Panc1 (cell line): Measurements from ENCODE around the gene PRDM7. TPM values are rescaled to one million over a fixed set of nuclear protein-coding genes. Genes with fewer than 3 reads are reported as not detected.

Experiments used
- ATAC-seq: fragments of 200-7000 bp; cut with Tn5 transposase; 2 replicates; pipeline ENCODE4 v1.9.1; 2020; ENCODE audit warnings: mild to moderate bottlenecking, moderate library complexity
- BruUV-seq: library from RNA; stranded (reverse); fragments of 400-500 nt; replicated peaks from 2 replicates; lab custom pipeline; 2021; lab: Mats Ljungman, UMichigan
- CTCF ChIA-PET: fragments of 300-600 bp; sonication (Branson Sonifier 250); formaldehyde crosslinking; loops from one replicate; lab custom pipeline; 2022; ENCODE audit warnings: antibody characterized with exemption; lab: Charles Lee
- POLR2A ChIA-PET: fragments of 300-600 bp; sonication (Branson Sonifier 250); formaldehyde crosslinking; loops from one replicate; lab custom pipeline; 2022; ENCODE audit warnings: antibody characterized with exemption; lab: Charles Lee
- DNase-seq: peaks from one replicate; pipeline ENCODE4 v3.0.0-alpha.2; 2010; ENCODE audit warnings: low read depth, low spot score
- H3K27ac ChIP-seq: 2 replicates; pipeline ENCODE4 v1.5.1; 2011; ENCODE audit warnings: mild to moderate bottlenecking, low read length, inconsistent platforms
- H3K27me3 ChIP-seq: fragments of 200-500 bp; sonication (Bioruptor generic); 2 replicates; pipeline ENCODE4 v1.6.0; 2014; ENCODE audit warnings: low read length, inconsistent platforms; ENCODE audit not compliant: control insufficient read depth, insufficient read depth
- H3K36me3 ChIP-seq: fragments of 200-500 bp; sonication (Bioruptor generic); 2 replicates; pipeline ENCODE4 v1.5.1; 2014; ENCODE audit warnings: inconsistent platforms, mild to moderate bottlenecking, low read length, moderate library complexity; ENCODE audit not compliant: control insufficient read depth, insufficient read depth
- H3K4me1 ChIP-seq: 2 replicates; pipeline ENCODE4 v1.5.1; 2011; ENCODE audit warnings: inconsistent platforms, mild to moderate bottlenecking, low read length, moderate library complexity; ENCODE audit not compliant: control insufficient read depth, insufficient read depth
- H3K4me3 ChIP-seq, 2 experiments: 2 replicates each; pipeline ENCODE4 v1.5.1; 2011 to 2012; ENCODE audit warnings: low read depth in 2 of 2, low read length in 2 of 2, mild to moderate bottlenecking in 2 of 2, inconsistent platforms in 1 of 2, moderate library complexity in 1 of 2
- H3K9me3 ChIP-seq: fragments of 200-500 bp; sonication (Bioruptor generic); 2 replicates; pipeline ENCODE4 v1.5.1; 2014; ENCODE audit warnings: low read depth, mild to moderate bottlenecking, inconsistent platforms, low read length, moderate library complexity; ENCODE audit not compliant: control insufficient read depth, insufficient read depth
- POLR2AphosphoS5 ChIP-seq: IDR thresholded peaks from 2 replicates; pipeline ENCODE4 v1.6.1; 2012; ENCODE audit warnings: mild to moderate bottlenecking, low read depth, low read length, moderate library complexity
- SIN3A ChIP-seq: IDR thresholded peaks from 2 replicates; pipeline ENCODE4 v1.6.1; 2012; ENCODE audit warnings: low read depth, mild to moderate bottlenecking, low read length, moderate library complexity, borderline replicate concordance; ENCODE audit not compliant: insufficient read depth
- TCF7L2 ChIP-seq: IDR thresholded peaks from 2 replicates; pipeline ENCODE4 v1.6.1; 2011; ENCODE audit warnings: mild to moderate bottlenecking, low read depth, low read length, inconsistent platforms
- in situ Hi-C: cut with HindIII; loops from 2 replicates; pipeline ENCODE4 v1.10.0; 2016; ENCODE audit warnings: low sequenced_read_pairs, low pct_unique_long_range_greater_than_20kb
- intact Hi-C: fragments of 100-400 bp; cut with micrococcal nuclease; formaldehyde crosslinking; loops from one replicate; pipeline ENCODE4 v1.10.0; 2022; ENCODE audit not compliant: unreplicated experiment
- total RNA-seq: library from RNA; stranded (reverse); gene quantifications from one replicate; pipeline ENCODE4 v1.2.1, GENCODE V29; 2021; ENCODE audit not compliant: unreplicated experiment
- TF ChIP-seq, protein P1 (sequence below), 2 experiments: IDR thresholded peaks; 2 replicates each; pipeline ENCODE4 v1.6.1; 2011 to 2012; ENCODE audit warnings: low read depth in 2 of 2, control low read depth in 1 of 2, low read length in 1 of 2, mild to moderate bottlenecking in 1 of 2, moderate library complexity in 1 of 2; ENCODE audit not compliant: insufficient read depth in 1 of 2
- TF ChIP-seq, protein P2 (sequence below): fragments of 450-650 bp; IDR thresholded peaks from 2 replicates; pipeline ENCODE4 v1.5.1; 2017; ENCODE audit warnings: mild to moderate bottlenecking

The PRDM7 gene
- total RNA-seq, 1 experiment from 2014 or later, result not detected

DNA sequence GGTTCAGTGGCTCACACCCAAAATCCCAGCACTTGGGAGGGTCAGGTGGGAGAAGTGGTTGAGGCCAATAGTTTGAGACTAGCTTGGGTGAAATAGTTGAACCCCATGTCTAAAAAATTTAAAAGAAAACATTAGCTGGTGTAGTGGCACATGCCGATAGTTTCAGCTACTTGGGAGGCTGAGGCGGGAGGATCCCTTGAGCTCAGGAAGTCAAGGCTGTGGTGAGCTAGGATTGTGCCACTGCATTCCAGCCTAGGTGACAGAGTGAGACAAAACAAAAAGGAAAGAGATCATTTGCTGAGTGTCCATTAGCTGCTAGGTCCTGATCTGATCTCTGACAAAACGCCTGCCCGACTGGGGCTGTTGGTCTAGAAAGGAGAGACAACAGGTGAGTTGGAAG, 43.7 kb downstream of the PRDM7 start:
- ChIA-PET CTCF (no interaction called here), POLR2A (interaction anchor here (0.7 kb wide), 1 partner anchor 14 kb away, joined by 3 read pairs; no protein-coding TSS in a partner anchor)
- intact Hi-C loops, result no loop called here
- Histone ChIP-seq H3K27me3 (no peaks in the 10 kb centered on the region), H3K9me3 (no peaks in the 10 kb centered on the region), H3K4me1 (no peaks in the 10 kb centered on the region), H3K27ac (no peak overlapping the region), H3K36me3 (peaks cover 4% of the 10 kb centered on the region; the same call in 1 of the 2 replicates), H3K4me3 (no peak overlapping the region)
- TF ChIP-seq, protein P1, sequence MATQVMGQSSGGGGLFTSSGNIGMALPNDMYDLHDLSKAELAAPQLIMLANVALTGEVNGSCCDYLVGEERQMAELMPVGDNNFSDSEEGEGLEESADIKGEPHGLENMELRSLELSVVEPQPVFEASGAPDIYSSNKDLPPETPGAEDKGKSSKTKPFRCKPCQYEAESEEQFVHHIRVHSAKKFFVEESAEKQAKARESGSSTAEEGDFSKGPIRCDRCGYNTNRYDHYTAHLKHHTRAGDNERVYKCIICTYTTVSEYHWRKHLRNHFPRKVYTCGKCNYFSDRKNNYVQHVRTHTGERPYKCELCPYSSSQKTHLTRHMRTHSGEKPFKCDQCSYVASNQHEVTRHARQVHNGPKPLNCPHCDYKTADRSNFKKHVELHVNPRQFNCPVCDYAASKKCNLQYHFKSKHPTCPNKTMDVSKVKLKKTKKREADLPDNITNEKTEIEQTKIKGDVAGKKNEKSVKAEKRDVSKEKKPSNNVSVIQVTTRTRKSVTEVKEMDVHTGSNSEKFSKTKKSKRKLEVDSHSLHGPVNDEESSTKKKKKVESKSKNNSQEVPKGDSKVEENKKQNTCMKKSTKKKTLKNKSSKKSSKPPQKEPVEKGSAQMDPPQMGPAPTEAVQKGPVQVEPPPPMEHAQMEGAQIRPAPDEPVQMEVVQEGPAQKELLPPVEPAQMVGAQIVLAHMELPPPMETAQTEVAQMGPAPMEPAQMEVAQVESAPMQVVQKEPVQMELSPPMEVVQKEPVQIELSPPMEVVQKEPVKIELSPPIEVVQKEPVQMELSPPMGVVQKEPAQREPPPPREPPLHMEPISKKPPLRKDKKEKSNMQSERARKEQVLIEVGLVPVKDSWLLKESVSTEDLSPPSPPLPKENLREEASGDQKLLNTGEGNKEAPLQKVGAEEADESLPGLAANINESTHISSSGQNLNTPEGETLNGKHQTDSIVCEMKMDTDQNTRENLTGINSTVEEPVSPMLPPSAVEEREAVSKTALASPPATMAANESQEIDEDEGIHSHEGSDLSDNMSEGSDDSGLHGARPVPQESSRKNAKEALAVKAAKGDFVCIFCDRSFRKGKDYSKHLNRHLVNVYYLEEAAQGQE (IDR thresholded peaks at IDR 0.05; ENCODE audit: insufficient read depth in 1 of 2, low read depth in 2 of 2, low read length in 1 of 2), result no peak
- TF ChIP-seq, protein P2, sequence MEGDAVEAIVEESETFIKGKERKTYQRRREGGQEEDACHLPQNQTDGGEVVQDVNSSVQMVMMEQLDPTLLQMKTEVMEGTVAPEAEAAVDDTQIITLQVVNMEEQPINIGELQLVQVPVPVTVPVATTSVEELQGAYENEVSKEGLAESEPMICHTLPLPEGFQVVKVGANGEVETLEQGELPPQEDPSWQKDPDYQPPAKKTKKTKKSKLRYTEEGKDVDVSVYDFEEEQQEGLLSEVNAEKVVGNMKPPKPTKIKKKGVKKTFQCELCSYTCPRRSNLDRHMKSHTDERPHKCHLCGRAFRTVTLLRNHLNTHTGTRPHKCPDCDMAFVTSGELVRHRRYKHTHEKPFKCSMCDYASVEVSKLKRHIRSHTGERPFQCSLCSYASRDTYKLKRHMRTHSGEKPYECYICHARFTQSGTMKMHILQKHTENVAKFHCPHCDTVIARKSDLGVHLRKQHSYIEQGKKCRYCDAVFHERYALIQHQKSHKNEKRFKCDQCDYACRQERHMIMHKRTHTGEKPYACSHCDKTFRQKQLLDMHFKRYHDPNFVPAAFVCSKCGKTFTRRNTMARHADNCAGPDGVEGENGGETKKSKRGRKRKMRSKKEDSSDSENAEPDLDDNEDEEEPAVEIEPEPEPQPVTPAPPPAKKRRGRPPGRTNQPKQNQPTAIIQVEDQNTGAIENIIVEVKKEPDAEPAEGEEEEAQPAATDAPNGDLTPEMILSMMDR, result no peak
- TF ChIP-seq POLR2AphosphoS5, result no peak
- no peak for TF ChIP-seq TCF7L2
- TF ChIP-seq SIN3A, result no peak
- BruUV-seq, result no TSS peak
- DNase-seq (no peak), ATAC-seq (no peak)
- in situ Hi-C loops, result no loop called here

DNA sequence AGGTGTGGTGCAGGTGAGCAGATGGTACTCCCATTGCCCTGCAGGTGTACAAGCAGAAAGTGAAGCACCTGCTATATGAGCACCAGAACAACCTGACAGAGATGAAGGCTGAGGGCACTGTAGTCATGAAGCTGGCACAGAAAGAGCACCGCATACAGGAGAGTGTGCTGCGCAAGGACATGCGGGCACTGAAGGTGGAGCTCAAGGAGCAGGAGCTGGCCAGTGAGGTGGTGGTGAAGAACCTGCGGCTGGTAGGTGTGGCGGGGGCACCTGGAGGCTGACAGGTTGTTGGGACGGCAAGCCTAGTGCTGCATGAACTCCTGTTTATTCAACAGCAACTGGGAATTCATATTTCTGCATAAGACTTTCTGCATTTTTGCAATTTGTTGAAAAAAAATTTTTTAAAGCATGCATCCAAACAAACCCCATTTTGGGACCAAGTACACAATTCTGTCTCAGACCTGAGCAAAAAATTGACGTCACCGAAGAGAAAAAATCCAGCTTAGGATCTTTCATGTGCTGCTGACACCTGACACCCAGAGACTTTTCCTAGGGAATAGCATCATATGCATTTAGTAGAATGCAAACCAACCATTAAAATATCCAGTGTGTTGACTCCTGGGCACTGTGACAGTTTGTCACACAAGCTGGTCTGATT, 44.3 kb downstream of the PRDM7 start:
- BruUV-seq, result no TSS peak
- Histone ChIP-seq H3K36me3 (peaks cover 4% of the 10 kb centered on the region; the same call in 1 of the 2 replicates), H3K27ac (no peak overlapping the region), H3K9me3 (no peaks in the 10 kb centered on the region), H3K4me1 (no peaks in the 10 kb centered on the region), H3K27me3 (no peaks in the 10 kb centered on the region), H3K4me3 (no peak overlapping the region)
- in situ Hi-C loops, result no loop called here
- ChIA-PET POLR2A (no interaction called here), CTCF (no interaction called here)
- intact Hi-C loops, result no loop called here
- no peak for DNase-seq
- ATAC-seq, result no peak
- TF ChIP-seq TCF7L2 (no peak), SIN3A (no peak)
- TF ChIP-seq, protein P1 (IDR thresholded peaks at IDR 0.05; ENCODE audit: insufficient read depth in 1 of 2, low read depth in 2 of 2, low read length in 1 of 2), result no peak
